HCT116 (cell line): ENCODE results near the gene ZFPL1. TPM values are rescaled to one million over a fixed set of nuclear protein-coding genes. Genes with fewer than 3 reads are reported as not detected.

Source experiments
- CBX3 ChIP-seq: IDR thresholded peaks from 2 replicates; pipeline ENCODE4 v1.6.1; 2012; ENCODE audit warnings: low read depth
- ELF1 ChIP-seq: IDR thresholded peaks from 2 replicates; pipeline ENCODE4 v1.6.1; 2012; ENCODE audit warnings: low read depth, borderline replicate concordance
- EZH2phosphoT487 ChIP-seq: fragments of 200-600 bp; IDR thresholded peaks from 2 replicates; pipeline ENCODE4 v1.6.1; 2018; ENCODE audit warnings: antibody characterized with exemption, borderline replicate concordance
- FOSL1 ChIP-seq: IDR thresholded peaks from 2 replicates; pipeline ENCODE4 v1.6.1; 2012; ENCODE audit warnings: low read depth
- POLR2A ChIP-seq: IDR thresholded peaks from 2 replicates; pipeline ENCODE4 v1.7.0; 2011; ENCODE audit warnings: borderline replicate concordance; ENCODE audit not compliant: insufficient read depth, insufficient read length; ENCODE audit errors: extremely low read depth
- REST ChIP-seq: IDR thresholded peaks from 2 replicates; pipeline ENCODE4 v1.6.1; 2012; ENCODE audit warnings: low read depth
- SIN3A ChIP-seq: IDR thresholded peaks from 2 replicates; pipeline ENCODE4 v1.6.1; 2012; ENCODE audit warnings: low read depth
- SRF ChIP-seq: IDR thresholded peaks from 2 replicates; pipeline ENCODE4 v1.6.1; 2012; ENCODE audit warnings: low read depth
- ZFX ChIP-seq: fragments of 450-650 bp; IDR thresholded peaks from 2 replicates; pipeline ENCODE4 v1.6.1; 2017
- ZNF274 ChIP-seq: fragments of 200-500 bp; sonication (Bioruptor generic); IDR thresholded peaks from 2 replicates; pipeline ENCODE4 v1.6.1; 2014; ENCODE audit warnings: mild to moderate bottlenecking, low read depth, low read length, inconsistent platforms
- total RNA-seq: library from RNA; stranded (reverse); gene quantifications from one replicate; pipeline ENCODE4 v1.2.1, GENCODE V29; 2021; ENCODE audit not compliant: unreplicated experiment

The ZFPL1 gene
- total RNA-seq, 1 experiment from 2014 or later, result 35.3 TPM

DNA sequence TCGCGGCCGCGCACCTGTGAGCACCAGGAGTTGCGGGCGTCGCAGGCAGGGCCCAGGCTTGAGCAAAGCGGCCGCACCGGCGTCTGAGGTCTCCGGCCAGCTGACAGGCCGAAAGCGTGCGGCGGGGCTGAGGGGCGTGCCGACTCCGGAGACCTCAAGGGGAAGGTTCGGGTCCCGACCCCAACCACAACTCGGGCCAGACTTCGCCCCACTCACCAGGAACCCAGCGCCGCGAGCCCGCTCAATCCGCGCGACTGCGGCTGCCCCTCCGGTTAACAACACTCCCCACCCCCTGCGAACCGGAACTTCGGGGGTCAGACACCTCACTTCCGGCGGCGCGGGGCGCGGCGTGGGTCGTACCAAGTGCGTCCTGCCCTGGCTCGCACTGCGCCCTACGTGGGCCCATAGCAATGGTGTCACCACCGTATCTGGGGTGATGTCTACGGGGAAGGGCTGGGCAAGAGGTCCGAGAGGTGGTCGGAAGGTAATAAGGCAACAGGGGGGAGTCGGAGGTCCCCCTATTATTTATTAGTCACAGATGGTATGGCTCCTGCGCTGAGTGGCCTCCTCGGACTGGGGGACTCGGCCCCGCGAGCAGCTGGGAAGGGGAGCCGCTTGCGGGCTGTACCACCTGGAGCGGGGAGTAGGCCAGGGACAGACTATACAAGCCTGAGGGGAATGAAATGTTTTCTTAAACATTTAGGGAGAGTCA, 50.4 kb downstream of the ZFPL1 start, which contains the start of gene SYVN1 (continued):
- TF ChIP-seq REST (no peak), SIN3A (no peak), SRF (no peak), CBX3 (no peak), FOSL1 (no peak), EZH2phosphoT487 (no peak), POLR2A (peak; percentile 26), ZFX (peak; percentile 73; the same call in 1 of the 2 replicates), ZNF274 (no peak), ELF1 (no peak)
